Measurements from ENCODE around the gene NDUFA13.

- TF ChIP-seq ZNF398 (tag by site-specific recombination; IDR thresholded peaks at IDR 0.05), result no peak
- no peak for TF ChIP-seq ZBTB1 (tag by site-specific recombination; IDR thresholded peaks at IDR 0.05)
- no peak for TF ChIP-seq ZNF138 (tag by site-specific recombination; IDR thresholded peaks at IDR 0.05; ENCODE audit: borderline replicate concordance)
- TF ChIP-seq ZBTB11 (tag by site-specific recombination; conservative IDR thresholded peaks at IDR 0.05; ENCODE audit: low read depth), result no peak
- TF ChIP-seq HOXC10 (CRISPR knock-in tag; IDR thresholded peaks at IDR 0.05), result no peak
- no peak for TF ChIP-seq ZNF639 (tag by site-specific recombination; IDR thresholded peaks at IDR 0.05)
- no peak for TF ChIP-seq CTCF (tag by site-specific recombination; IDR thresholded peaks at IDR 0.05)
- TF ChIP-seq ZNF560 (tag by site-specific recombination; IDR thresholded peaks at IDR 0.05; ENCODE audit: borderline replicate concordance), result no peak
- TF ChIP-seq SP3 (tag by site-specific recombination; IDR thresholded peaks at IDR 0.05), result no peak
- TF ChIP-seq ZNF830 (tag by site-specific recombination; IDR thresholded peaks at IDR 0.05; ENCODE audit: low read depth), result no peak
- no peak for TF ChIP-seq PATZ1 (tag by site-specific recombination; IDR thresholded peaks at IDR 0.05)
- TF ChIP-seq ZBTB49 (tag by site-specific recombination; IDR thresholded peaks at IDR 0.05; ENCODE audit: low read depth), result no peak
Observed at GRCh38 chr19:19539698-19540063, 23.7 kb downstream of the NDUFA13 start.
